A673 (cell line): ENCODE measurements around the gene ZNF43. TPM values are rescaled to one million over a fixed set of nuclear protein-coding genes. Genes with fewer than 3 reads are reported as not detected.
A peak's percentile ranks its signal among the peaks of the same experiment; 100 is the strongest.

ENCODE experiments used
- BruUV-seq: library from RNA; stranded (reverse); fragments of 400-500 nt; replicated peaks from 2 replicates; lab custom pipeline; 2021; lab: Mats Ljungman, UMichigan
- CTCF ChIA-PET: fragments of 300-600 bp; sonication (Branson Sonifier 250); formaldehyde crosslinking; loops from one replicate; lab custom pipeline; 2022; ENCODE audit warnings: antibody characterized with exemption; lab: Charles Lee
- POLR2A ChIA-PET: fragments of 300-600 bp; sonication (Branson Sonifier 250); formaldehyde crosslinking; loops from one replicate; lab custom pipeline; 2022; ENCODE audit warnings: antibody characterized with exemption; ENCODE audit not compliant: low non-redundant PET; lab: Charles Lee
- DNase-seq: peaks from one replicate; pipeline ENCODE4 v3.0.0-alpha.2; 2015; ENCODE audit warnings: low spot score
- H3K27ac ChIP-seq: fragments of 200-600 bp; sonication (generic); 2 replicates; pipeline ENCODE4 v1.5.1; 2016; ENCODE audit warnings: mixed run types, low read depth, mild to moderate bottlenecking, mixed read lengths, antibody characterized with exemption, low read length; ENCODE audit not compliant: poor library complexity, severe bottlenecking
- H3K27me3 ChIP-seq: fragments of 200-600 bp; sonication (generic); replicated peaks from 2 replicates; pipeline ENCODE4 v1.6.1; 2017; ENCODE audit warnings: mixed run types, low read depth, mild to moderate bottlenecking, mixed read lengths, antibody characterized with exemption, low read length; ENCODE audit not compliant: insufficient read depth, poor library complexity
- H3K36me3 ChIP-seq: fragments of 200-600 bp; sonication (generic); 2 replicates; pipeline ENCODE4 v1.6.1; 2016; ENCODE audit warnings: mixed run types, mild to moderate bottlenecking, mixed read lengths, antibody characterized with exemption, low read length; ENCODE audit not compliant: insufficient read depth, poor library complexity, severe bottlenecking
- H3K4me1 ChIP-seq: fragments of 200-600 bp; sonication (generic); 2 replicates; pipeline ENCODE4 v1.6.1; 2017; ENCODE audit warnings: mixed run types, mild to moderate bottlenecking, mixed read lengths, antibody characterized with exemption, low read length; ENCODE audit not compliant: insufficient read depth, poor library complexity, severe bottlenecking
- H3K4me3 ChIP-seq: fragments of 200-600 bp; sonication (generic); 2 replicates; pipeline ENCODE4 v1.5.1; 2016; ENCODE audit warnings: low read depth, mixed run types, mild to moderate bottlenecking, mixed read lengths, low read length; ENCODE audit not compliant: poor library complexity, severe bottlenecking
- H3K9me3 ChIP-seq: fragments of 200-600 bp; sonication (generic); 2 replicates; pipeline ENCODE4 v1.6.1; 2016; ENCODE audit warnings: mixed run types, low read depth, mild to moderate bottlenecking, mixed read lengths, antibody characterized with exemption, low read length; ENCODE audit not compliant: poor library complexity, severe bottlenecking
- CTCF ChIP-seq: fragments of 300-800, 200-600 bp; sonication (generic); conservative IDR thresholded peaks from 2 replicates; pipeline ENCODE4 v1.5.1; 2017; ENCODE audit warnings: low read depth, mild to moderate bottlenecking, antibody characterized with exemption, low read length, moderate library complexity, mixed read lengths
- EZH2 ChIP-seq: fragments of 200-600 bp; sonication (generic); IDR thresholded peaks from 2 replicates; pipeline ENCODE4 v1.6.1; 2017; ENCODE audit warnings: borderline replicate concordance, low read depth, mild to moderate bottlenecking, mixed read lengths, antibody characterized with exemption, low read length; ENCODE audit not compliant: poor library complexity, severe bottlenecking
- intact Hi-C: fragments of 100-400 bp; cut with micrococcal nuclease; formaldehyde crosslinking; loops from one replicate; pipeline ENCODE4 v1.10.0; 2022; ENCODE audit not compliant: unreplicated experiment
- total RNA-seq: library from RNA; stranded (reverse); gene quantifications from 2 replicates; pipeline ENCODE4 v1.2.3, GENCODE V29; 2021

ZNF43 gene
- total RNA-seq, 1 experiment from 2014 or later: 31.9 TPM

- DNase-seq: peak; percentile 96
- peak overlapping the region; percentile 83 for H3K27ac ChIP-seq
- peaks cover 6% of the 10 kb centered on the region for H3K9me3 ChIP-seq
- H3K4me3 ChIP-seq: peak overlapping the region; percentile 58
- no TSS peak for BruUV-seq
- CTCF ChIA-PET: interaction anchor here (0.9 kb wide), 1 partner anchor 16 kb away, joined by 3 read pairs; the partner anchor contains the start of gene ZNF43
- POLR2A ChIA-PET: interaction anchor here (0.7 kb wide), 1 partner anchor 16 kb away, joined by 4 read pairs; the partner anchor contains the start of gene ZNF43
- no peaks in the 10 kb centered on the region for H3K27me3 ChIP-seq
- H3K36me3 ChIP-seq: peaks cover 25% of the 10 kb centered on the region
- intact Hi-C loops: no loop called here
- TF ChIP-seq EZH2: no peak
- TF ChIP-seq CTCF: no peak
- no peaks in the 10 kb centered on the region for H3K4me1 ChIP-seq
Measured at GRCh38 chr19:21851596-21852345, 15.8 kb upstream of the ZNF43 start.

- H3K27ac ChIP-seq: no peak overlapping the region
- BruUV-seq: TSS peak; percentile 59
- no peaks in the 10 kb centered on the region for H3K4me1 ChIP-seq
- no peak for TF ChIP-seq CTCF
- POLR2A ChIA-PET: no interaction called here
- H3K9me3 ChIP-seq: peaks cover under 1% of the 10 kb centered on the region
- intact Hi-C loops: no loop called here
- no peak for DNase-seq
- H3K4me3 ChIP-seq: peak overlapping the region; percentile 58
- no peaks in the 10 kb centered on the region for H3K27me3 ChIP-seq
- H3K36me3 ChIP-seq: peaks cover 35% of the 10 kb centered on the region
- CTCF ChIA-PET: no interaction called here
Measured at GRCh38 chr19:21850656-21851255, 14.8 kb upstream of the ZNF43 start.

- CTCF ChIA-PET: no interaction called here
- Histone ChIP-seq H3K27ac (no peak overlapping the region), H3K4me1 (no peaks in the 10 kb centered on the region), H3K4me3 (no peak overlapping the region), H3K36me3 (peaks cover 44% of the 10 kb centered on the region), H3K9me3 (no peaks in the 10 kb centered on the region), H3K27me3 (no peaks in the 10 kb centered on the region)
- POLR2A ChIA-PET: no interaction called here
- BruUV-seq: no TSS peak
- TF ChIP-seq CTCF: no peak
- no peak for TF ChIP-seq EZH2
- DNase-seq: no peak
- intact Hi-C loops: no loop called here
Measured at GRCh38 chr19:21848706-21849105, 12.7 kb upstream of the ZNF43 start.
